ENCODE results near the gene CYP24A1.

Gene CYP24A1

DNA sequence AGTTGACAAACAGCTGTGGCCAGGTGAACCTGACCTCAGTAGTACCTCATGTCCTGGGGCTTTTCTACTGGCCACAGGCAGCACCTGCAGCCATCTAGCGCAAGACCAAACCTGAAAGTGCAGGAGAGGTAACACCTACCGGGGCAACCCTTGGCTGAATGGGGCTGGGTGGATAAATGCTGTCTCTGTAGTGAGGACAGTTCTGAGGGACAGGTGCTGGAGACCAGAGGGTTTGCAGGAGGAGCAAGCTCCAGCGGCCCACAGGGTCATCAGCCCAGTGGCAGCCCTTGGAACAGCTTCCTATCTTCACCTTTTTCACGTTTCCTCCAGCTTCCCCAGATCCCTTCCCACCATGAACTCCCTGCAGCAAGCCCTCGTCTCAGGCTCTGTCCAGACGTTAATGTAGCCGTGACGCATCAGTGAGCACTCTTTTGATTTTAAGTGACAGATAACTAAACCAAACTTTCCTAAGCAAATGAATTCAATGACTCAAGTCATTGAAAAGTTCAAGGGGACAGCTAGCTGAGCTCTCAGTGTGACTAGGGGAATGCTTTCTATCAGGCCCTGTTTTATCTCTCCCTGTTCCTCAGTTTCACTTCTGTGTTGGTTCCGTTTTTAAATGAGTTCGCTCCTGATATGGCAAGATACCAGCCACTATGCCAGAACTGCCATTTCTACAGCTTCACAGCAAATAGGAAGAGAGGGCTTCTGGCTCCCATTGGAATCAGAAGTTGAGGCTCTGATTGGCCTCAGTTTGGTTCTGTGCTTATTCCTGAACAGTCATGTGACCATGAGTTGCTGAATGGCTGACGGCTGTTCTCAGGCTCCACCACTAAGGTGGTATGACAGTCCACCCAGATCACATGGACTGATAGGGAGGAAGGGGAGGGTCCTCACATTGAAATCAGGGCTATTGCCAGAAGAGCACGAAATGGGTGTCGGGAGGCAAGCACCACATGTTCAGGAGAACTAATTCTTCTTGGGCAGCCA, 22.0 kb upstream of the CYP24A1 start:
- TF ChIP-seq GATA2 (IDR thresholded peaks at IDR 0.05; ENCODE audit: low read depth, low read length): no peak
- no peak for TF ChIP-seq GATA3 (IDR thresholded peaks at IDR 0.05; ENCODE audit: low read depth, low read length)

DNA sequence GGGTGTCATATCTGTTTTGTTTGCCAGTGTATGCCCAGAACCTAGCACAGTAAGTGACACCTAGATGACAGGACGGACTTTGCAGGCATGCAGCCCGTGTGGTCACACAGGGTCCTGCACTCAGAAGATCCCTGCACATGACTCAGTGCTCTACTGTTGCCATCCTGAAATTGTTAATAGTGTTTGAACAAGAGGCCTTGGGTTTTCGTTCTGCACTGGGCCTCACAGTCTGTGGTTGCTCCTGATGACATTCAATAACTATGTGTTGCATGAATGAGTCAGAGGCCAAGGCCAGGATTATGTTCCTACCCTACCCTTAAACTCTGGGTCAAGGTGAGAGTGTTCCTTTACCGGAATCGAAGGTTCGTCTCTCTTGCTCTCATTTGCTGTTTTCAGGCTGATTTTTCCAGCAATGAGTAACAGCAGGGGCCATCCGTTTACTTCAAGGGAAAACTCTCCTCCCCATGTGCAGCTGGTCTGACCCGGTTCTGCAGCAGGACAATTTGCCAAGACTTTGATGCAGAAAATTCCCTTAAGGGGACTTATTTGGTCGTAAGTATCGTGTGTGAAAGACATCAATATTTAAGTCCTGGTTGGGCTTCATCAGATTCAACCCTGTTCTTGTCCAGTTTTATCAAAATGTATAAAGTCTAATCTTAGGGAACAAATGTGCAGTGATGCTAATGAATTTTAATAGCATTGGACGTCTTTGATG, 21.1 kb upstream of the CYP24A1 start:
- TF ChIP-seq GATA2 (IDR thresholded peaks at IDR 0.05; ENCODE audit: low read depth, low read length) (no peak), GATA3 (IDR thresholded peaks at IDR 0.05; ENCODE audit: low read depth, low read length) (no peak)

DNA sequence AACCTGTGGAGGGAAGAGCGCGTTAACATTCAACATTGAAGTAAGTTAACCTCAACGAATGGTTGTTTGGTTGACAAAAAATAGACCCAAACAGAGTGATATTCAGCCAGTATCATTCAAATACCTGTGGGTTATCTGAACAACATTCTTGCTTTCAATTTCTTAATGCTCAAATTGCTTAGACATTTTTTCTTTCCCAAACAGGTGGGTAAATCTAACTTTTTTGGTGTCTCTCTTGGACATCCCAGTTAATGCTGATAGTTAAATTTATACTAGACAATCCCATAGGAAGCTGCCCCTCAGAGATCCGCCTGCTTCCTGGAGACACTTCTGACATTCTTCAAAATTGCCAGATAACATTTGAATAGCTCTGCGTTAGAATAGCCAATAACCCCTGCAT, 20.0 kb upstream of the CYP24A1 start:
- TF ChIP-seq GATA2 (IDR thresholded peaks at IDR 0.05; ENCODE audit: low read depth, low read length): no peak
- no peak for TF ChIP-seq GATA3 (IDR thresholded peaks at IDR 0.05; ENCODE audit: low read depth, low read length)

DNA sequence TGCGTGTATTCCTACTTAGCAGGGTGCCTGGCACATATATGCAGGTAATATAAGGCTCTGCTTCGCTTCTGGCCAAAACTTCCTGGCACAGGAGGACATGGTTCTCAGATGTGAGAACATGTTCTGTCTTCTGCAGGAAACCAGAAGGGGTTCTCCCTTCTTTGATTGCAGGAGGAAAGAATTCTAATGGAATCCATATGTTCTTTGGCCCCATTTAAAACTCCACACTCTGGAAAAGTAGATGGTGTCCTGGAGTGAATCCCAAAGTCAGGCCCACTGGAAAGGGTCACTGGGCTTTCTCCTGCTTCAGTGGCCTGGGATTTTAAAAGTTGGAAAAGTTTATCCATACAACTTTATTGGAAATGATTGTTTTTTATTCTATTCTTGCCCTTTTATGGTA, 16.4 kb upstream of the CYP24A1 start:
- TF ChIP-seq GATA3 (IDR thresholded peaks at IDR 0.05; ENCODE audit: low read depth, low read length) (no peak), GATA2 (IDR thresholded peaks at IDR 0.05; ENCODE audit: low read depth, low read length) (no peak)

DNA sequence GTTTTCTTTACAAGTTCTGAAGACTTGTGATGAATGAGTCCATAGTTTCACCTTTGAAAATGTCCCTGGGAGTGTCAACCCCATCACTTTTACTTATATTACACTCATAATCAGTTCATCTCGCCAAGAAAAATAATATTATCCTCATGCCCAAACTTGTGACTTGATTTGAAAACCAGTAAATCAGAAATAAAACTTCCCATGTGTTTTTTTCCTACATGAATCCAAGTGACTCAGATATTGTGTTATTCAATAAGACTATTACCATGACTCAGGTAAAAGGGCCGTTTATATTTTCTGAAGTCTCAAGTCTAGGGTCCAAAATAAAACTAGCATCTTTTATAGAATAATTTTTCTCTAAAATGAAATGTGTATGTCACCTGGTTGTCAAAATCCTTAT, 15.8 kb upstream of the CYP24A1 start:
- no peak for TF ChIP-seq GATA3 (IDR thresholded peaks at IDR 0.05; ENCODE audit: low read depth, low read length)
- no peak for TF ChIP-seq GATA2 (IDR thresholded peaks at IDR 0.05; ENCODE audit: low read depth, low read length)

DNA sequence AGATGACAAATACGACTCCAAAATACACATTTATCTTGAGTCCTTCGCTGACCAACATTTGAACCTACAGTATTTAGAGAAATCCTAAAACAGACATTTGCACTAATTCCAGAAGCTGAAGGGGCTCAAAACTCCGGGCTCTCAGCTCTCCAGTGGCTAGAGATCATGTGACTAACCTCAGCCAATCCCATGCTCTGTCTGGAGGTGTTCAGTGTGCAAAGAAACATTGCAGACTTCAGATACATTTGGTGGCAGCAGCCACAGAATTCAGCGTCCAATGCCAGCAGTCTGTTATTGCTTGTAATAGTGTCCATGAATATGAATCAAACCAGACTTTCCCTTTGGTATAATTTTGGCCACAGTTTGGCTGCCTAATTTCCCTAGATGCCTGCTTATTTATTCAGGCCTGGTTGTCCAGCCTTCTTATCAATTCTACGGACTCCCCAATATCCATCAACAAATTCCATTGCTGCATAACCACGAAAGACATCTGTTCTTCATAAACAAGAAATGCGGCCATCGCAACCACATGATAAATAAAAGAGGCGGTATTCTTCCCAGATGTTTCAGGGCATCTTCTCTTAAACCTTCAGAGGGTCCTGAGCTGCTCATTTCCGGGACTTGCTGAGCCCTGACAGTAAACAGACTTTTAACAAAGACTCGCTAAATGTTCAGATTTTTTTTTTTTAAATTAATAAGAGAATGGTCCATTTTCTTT, 14.5 kb upstream of the CYP24A1 start:
- no peak for TF ChIP-seq GATA2 (IDR thresholded peaks at IDR 0.05; ENCODE audit: low read depth, low read length)
- TF ChIP-seq GATA3 (IDR thresholded peaks at IDR 0.05; ENCODE audit: low read depth, low read length): no peak

DNA sequence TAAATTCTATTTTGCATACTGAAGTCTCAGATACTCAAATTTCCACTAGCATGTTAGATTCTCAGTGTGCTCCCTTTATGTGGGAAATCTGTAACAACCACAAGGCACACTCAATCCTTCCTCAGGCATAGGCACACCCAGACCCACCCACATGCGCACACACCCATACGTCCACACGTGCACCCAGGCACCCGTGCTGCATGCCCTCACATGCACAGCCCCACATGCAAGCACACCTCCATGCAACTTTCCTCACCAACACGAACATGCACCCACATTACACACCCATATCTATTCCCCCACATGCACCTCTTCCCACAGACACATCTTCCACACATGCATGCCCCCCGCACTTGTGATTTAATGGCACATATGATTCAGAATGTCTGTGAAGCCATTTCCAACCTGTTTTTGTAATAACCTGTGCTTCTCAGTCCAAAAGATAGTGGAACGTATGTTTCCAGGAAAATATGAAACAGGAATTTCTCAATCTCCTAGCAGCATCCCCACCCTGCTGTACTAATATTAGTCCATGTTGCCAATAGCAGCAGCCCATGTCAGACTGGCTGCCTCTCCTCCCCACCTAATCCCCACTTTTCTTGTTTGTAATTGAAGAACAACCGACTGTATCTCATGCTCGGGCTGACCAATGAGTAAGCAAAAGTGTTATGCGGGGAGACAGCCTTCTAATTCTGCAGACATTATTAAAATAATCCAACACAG, 11.3 kb upstream of the CYP24A1 start:
- TF ChIP-seq GATA3 (IDR thresholded peaks at IDR 0.05; ENCODE audit: low read depth, low read length) (no peak), GATA2 (IDR thresholded peaks at IDR 0.05; ENCODE audit: low read depth, low read length) (no peak)

DNA sequence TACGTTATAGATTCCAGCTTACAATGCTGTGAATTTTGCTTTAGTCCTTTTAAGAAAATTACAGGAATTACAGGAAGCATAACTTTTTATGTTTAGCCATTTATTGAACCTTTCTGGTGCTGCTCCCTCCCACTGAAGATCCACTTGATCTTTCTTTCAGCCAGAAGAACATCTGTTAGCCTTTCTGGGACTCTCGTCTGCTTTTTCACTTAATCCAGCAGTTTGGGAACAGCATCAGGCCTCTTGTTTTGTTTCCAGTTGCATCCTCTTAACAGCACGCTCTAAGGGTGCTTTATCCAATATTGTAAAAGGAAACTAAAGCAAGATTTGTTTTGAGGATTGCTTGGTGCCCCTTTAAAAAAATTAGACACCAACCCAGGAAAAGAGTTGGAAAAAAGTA, 10.3 kb upstream of the CYP24A1 start:
- TF ChIP-seq GATA2 (IDR thresholded peaks at IDR 0.05; ENCODE audit: low read depth, low read length): no peak
- no peak for TF ChIP-seq GATA3 (IDR thresholded peaks at IDR 0.05; ENCODE audit: low read depth, low read length)

DNA sequence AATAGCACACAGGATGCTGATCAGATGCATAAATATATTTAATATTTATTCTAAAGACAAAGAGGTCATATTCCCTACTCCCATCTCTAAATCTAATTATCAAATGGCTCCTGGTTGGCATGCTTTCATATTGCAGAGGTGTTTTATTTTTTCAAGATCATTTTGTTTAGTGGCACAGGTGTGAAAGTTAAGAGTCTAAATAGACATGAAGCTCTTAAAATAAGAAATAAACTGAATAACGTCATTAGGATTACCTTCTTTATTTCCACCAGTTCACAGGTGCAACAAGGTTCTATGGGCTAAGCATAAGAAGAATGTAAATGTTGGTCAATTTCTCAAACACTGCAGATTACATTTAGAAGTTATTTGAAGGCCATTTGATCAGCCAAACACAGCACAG, 7.1 kb upstream of the CYP24A1 start:
- TF ChIP-seq GATA3 (IDR thresholded peaks at IDR 0.05; ENCODE audit: low read depth, low read length) (no peak), GATA2 (IDR thresholded peaks at IDR 0.05; ENCODE audit: low read depth, low read length) (no peak)

DNA sequence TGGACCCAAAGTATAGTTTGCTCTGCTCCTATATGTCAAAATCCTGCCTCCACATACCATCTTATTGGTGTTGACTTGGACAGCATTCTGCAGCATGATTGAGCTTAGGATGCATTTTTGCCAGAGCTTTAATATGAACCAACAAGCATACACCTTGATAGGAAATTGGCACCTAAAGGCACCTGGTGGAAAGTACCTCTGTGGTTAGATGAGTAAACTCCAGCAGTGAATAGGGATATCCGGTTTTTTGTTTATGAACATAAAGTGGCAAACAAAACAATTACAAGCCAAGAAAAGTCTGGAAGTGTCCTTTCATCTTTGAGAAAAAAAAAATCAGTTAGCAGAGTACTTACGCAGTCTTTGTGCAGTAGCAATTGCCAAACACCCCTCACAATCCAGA, 6.2 kb upstream of the CYP24A1 start:
- TF ChIP-seq GATA2 (IDR thresholded peaks at IDR 0.05; ENCODE audit: low read depth, low read length) (no peak), GATA3 (IDR thresholded peaks at IDR 0.05; ENCODE audit: low read depth, low read length) (no peak)

DNA sequence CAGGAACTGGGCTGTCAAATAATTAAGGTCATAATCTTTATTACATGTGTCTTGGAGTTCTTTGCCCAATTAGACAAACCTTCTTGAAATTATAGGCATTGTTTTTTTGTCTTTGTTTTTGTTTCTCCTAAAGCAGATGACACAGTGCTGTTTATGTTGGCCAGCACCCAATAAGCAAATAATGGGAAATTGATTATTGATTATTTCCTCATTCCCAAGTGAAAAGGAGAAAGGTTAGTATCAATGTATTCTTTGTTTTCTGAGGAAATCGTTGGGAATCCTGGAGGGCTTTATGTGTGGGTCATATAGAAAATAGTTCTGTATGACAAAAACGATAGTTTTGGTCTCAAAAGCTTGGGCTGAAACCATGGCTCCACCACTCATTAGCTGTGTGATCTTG, 4.5 kb upstream of the CYP24A1 start:
- TF ChIP-seq GATA2 (IDR thresholded peaks at IDR 0.05; ENCODE audit: low read depth, low read length) (no peak), GATA3 (IDR thresholded peaks at IDR 0.05; ENCODE audit: low read depth, low read length) (no peak)

DNA sequence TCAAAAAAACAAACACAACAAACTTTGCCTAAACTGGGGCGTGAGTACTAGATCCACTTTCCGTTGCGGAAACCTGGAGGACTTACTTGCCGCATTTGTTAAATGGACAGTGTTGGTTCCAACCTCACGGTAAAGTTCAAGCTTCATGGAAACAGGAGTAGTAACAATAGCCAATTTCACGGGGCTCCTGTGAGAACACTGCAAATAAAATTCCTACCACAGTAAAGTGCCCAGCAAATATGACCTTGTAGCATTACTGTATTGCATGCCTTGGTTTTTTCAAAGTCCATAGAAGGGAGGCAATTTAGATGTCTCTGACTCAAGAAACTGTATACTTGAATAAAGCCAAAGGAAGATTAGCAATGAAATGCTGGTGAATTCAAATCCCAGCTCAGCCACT, 3.6 kb upstream of the CYP24A1 start:
- TF ChIP-seq GATA3 (IDR thresholded peaks at IDR 0.05; ENCODE audit: low read depth, low read length): no peak
- no peak for TF ChIP-seq GATA2 (IDR thresholded peaks at IDR 0.05; ENCODE audit: low read depth, low read length)

DNA sequence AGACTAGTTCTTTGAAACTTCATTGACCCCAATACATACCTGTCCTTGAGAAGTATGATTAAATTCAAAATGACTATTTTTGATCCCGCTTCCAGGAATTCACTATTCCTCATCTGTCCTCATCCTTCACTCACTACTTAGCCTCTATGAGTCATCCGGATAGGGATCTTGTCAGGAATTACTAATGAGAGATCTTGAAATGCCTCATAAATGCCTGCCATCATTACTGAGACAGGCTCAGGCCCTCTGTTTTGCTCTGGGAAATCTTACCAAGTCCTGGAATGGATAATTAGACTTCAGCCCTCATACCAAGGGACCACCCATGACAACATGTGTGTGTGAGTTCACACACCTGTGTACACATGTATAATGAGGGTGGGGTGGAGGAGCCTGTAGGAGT, 2.8 kb upstream of the CYP24A1 start:
- TF ChIP-seq GATA2 (IDR thresholded peaks at IDR 0.05; ENCODE audit: low read depth, low read length) (no peak), GATA3 (IDR thresholded peaks at IDR 0.05; ENCODE audit: low read depth, low read length) (no peak)
